Mucosa of rectum (tissue), 2 donors: ENCODE measurements around the gene NCOA7.

ENCODE experiments used
- H3K27ac ChIP-seq, 2 donors: one replicate each; pipeline ENCODE4 v1.7.0; 2013; ENCODE audit warnings: inconsistent platforms in 2 of 2, low read depth in 2 of 2, low read length in 2 of 2
- H3K27me3 ChIP-seq, 2 donors: one replicate each; pipeline ENCODE4 v1.7.0; 2013; ENCODE audit warnings: low read length in 2 of 2; ENCODE audit not compliant: control insufficient read depth in 2 of 2, insufficient read depth in 2 of 2
- H3K36me3 ChIP-seq, 2 donors: one replicate each; pipeline ENCODE4 v1.7.0; 2013; ENCODE audit warnings: low read length in 2 of 2; ENCODE audit not compliant: control insufficient read depth in 2 of 2, insufficient read depth in 2 of 2
- H3K4me1 ChIP-seq, 2 donors: one replicate each; pipeline ENCODE4 v1.7.0; 2013; ENCODE audit warnings: low read length in 2 of 2, mild to moderate bottlenecking in 1 of 2; ENCODE audit not compliant: control insufficient read depth in 2 of 2, insufficient read depth in 2 of 2
- H3K4me3 ChIP-seq, 2 donors: one replicate each; pipeline ENCODE4 v1.7.0; 2013; ENCODE audit warnings: low read length in 2 of 2
- H3K9ac ChIP-seq, 2 donors: one replicate each; pipeline ENCODE4 v1.7.0; 2013; ENCODE audit warnings: low read length in 2 of 2, low read depth in 1 of 2, mild to moderate bottlenecking in 1 of 2
- H3K9me3 ChIP-seq, 2 donors: one replicate each; pipeline ENCODE4 v1.7.0; 2013; ENCODE audit warnings: low read length in 2 of 2; ENCODE audit not compliant: control insufficient read depth in 2 of 2
- donor health status: healthy.
- donor health status: Normal muscosa, but diverticular disease.

Gene NCOA7

DNA sequence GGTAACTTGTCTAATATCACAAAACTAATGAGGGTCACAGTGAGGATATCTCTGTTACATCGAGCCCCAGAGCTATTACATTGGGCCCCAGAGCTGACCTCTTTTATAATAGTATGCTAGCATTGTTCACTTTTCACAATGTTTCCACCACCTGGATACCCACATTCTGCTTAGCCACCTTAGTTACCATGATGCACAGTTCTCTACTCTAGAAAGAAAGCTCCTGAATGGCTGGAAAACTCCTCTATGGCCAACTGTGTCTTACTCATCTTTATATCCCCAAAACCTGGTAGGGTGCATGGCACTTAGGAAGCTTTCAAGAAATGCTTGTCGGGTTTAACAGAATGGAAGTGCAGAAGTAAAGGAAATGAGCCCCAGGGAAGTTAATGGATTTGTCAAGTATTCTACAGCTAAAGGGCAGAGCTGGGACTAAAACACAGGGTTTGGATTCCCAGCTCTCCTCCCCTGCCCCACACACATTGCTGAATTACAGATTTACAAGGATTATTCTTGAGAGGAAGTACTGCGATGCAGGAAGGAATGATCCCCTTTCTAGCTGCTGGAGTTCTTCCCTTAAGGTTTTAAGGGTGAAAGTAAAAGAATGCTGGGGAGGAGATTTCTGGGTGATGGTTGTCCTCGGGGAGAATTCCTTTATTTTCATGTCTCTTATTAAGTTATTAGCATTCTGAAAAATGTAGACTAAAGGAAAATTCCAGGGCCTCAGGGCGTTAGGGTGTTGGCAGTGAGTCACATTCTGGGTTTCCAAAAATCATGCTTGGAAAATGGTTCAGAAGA, 149.7 kb downstream of the NCOA7 start:
- Histone ChIP-seq H3K4me1 (peaks cover 14 to 23% of the 10 kb centered on the region in 2 donors), H3K27me3 (no peaks in the 10 kb centered on the region), H3K4me3 (no peak overlapping the region), H3K36me3 (no peaks in the 10 kb centered on the region), H3K27ac (no peak overlapping the region), H3K9me3 (no peaks in the 10 kb centered on the region), H3K9ac (no peak overlapping the region)

DNA sequence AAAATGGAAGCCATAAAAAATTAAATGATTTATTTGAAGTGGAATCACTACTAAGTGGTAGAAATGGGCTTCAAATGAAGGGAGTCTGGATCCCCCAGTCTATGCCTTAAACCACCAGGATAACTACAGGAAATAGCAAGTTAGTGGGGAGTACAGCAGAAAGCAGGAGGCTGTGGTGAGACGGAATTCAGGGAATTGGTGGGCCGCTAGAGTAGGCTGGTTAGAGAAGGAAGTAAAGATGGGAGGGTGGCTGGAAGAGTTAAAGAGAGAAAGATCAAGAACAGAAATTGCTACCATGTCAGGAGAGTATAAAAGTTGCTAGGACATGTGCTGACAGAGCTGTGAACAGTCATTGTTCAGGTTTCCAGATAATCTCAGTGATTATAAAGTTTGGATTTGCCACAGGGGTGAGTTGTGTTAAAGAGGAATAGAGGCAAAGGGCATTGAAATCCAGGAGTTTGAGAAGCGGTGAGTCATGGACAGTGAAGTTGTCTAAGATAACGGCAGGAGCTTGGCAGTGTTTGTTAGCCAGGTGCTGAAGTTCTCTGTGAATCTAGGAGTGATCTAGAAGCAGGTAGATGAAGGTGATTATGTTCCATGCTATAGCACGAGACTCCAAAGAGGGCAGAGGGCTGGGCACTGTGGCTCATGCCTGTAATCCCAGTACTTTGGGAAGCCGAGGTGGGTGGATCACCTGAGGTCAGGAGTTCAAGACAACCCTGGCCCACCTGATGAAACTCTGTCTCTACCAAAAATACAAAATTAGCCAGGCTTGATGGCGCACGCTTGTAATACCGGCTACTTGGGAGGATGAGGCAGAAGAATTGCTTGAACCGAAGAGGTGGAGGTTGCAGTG, 152.1 kb downstream of the NCOA7 start:
- H3K36me3 ChIP-seq = no peaks in the 10 kb centered on the region
- no peak overlapping the region for H3K9ac ChIP-seq
- peak overlapping the region; percentile 64 to 77 for H3K27ac ChIP-seq
- H3K9me3 ChIP-seq = no peaks in the 10 kb centered on the region
- peaks cover 14 to 27% of the 10 kb centered on the region in 2 donors for H3K4me1 ChIP-seq
- H3K27me3 ChIP-seq = no peaks in the 10 kb centered on the region
- H3K4me3 ChIP-seq = no peak overlapping the region

DNA sequence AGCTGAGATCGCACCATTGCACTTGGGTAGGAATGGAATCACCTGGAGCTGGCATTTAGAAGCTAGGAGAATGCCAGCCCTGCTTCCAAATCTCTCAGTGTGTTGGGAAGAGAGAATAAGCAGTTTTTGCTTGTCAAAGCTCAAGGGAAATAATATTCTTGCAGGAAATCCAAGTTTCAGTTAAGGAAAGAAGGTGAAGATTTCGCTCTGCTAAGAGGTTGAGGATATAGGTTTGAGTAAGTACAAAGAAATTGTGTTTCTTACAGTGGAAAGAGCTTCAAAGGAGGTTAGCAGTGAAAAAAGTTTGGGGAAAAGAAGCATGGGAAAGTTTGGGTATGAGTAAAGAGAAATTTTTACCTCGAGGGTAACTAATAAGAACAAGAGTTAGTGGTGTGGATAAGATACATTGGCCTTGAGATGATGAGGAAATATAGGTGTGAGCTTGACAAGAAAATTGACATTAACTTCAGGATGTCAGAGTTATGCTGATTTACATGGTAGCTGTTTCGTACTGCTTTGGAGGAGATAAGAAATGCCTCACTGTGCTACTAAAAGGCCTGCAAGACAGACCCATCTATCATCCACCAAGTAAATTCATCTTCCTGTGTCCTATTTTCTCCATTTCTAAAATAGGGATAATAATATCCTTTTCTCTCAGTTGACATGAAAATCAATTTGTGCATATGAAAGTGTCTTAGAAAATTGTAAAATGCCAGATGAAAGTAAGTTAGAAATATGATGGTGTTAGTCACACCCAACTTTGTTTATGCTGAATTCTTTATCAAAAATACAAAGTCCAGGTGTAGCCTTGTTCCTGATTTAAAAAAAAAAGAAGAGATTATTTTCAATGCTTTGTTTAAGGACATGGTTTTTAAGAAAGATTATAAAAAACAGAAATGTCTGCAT, 153.0 kb downstream of the NCOA7 start:
- no peaks in the 10 kb centered on the region for H3K9me3 ChIP-seq
- peak overlapping the region in 1 of 2 donors; percentile 35 for H3K9ac ChIP-seq
- peak overlapping the region; percentile 64 to 77 for H3K27ac ChIP-seq
- H3K4me3 ChIP-seq = peak overlapping the region in 1 of 2 donors; percentile 14
- no peaks in the 10 kb centered on the region for H3K36me3 ChIP-seq
- H3K4me1 ChIP-seq = peaks cover 14 to 27% of the 10 kb centered on the region in 2 donors
- no peaks in the 10 kb centered on the region for H3K27me3 ChIP-seq

DNA sequence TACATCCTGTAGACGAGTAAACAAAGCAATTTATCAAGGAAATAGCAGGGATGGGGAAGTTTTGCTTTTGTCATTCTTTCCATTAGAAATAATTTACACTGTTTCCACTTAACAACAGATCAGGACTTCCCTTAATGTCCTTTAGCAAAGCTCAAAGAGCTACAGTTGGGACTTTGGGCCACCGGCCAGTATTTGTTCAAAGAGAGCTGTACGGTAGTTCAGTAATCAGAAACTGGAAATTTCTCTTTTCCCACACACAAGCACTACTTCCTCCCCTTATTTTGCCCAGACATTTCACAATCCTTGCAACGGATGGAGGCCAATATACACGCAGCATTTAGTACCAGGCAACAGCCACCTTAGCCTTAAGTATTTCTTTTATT, 153.7 kb downstream of the NCOA7 start:
- no peaks in the 10 kb centered on the region for H3K27me3 ChIP-seq
- no peaks in the 10 kb centered on the region for H3K9me3 ChIP-seq
- peak overlapping the region; percentile 27 to 35 for H3K9ac ChIP-seq
- H3K27ac ChIP-seq = peak overlapping the region; percentile 64 to 77
- H3K4me1 ChIP-seq = peaks cover 14 to 27% of the 10 kb centered on the region in 2 donors
- H3K36me3 ChIP-seq = no peaks in the 10 kb centered on the region
- H3K4me3 ChIP-seq = peak overlapping the region in 1 of 2 donors; percentile 14

DNA sequence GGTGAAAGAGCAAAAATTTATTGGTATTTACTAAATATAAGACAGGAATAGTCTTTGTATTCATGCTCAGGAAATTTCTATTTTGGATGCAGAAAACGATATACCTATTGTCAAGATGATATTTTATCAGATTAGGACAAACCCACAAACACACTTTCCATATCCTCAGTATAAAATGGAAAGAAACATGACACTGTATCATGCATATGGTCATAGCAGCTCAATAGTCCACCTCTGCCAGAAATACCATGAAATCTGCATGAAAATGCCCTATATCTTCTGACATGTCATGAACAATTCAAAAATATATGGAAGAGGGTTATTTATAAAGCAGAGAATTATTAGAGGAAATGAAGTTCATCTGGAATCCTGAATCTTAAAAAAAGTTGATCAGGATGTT, 154.1 kb downstream of the NCOA7 start:
- H3K36me3 ChIP-seq = no peaks in the 10 kb centered on the region
- H3K9ac ChIP-seq = peak overlapping the region; percentile 0 to 27
- peaks cover 14 to 27% of the 10 kb centered on the region in 2 donors for H3K4me1 ChIP-seq
- H3K27ac ChIP-seq = peak overlapping the region; percentile 64 to 77
- no peaks in the 10 kb centered on the region for H3K27me3 ChIP-seq
- H3K4me3 ChIP-seq = peak overlapping the region in 1 of 2 donors; percentile 14
- H3K9me3 ChIP-seq = no peaks in the 10 kb centered on the region

DNA sequence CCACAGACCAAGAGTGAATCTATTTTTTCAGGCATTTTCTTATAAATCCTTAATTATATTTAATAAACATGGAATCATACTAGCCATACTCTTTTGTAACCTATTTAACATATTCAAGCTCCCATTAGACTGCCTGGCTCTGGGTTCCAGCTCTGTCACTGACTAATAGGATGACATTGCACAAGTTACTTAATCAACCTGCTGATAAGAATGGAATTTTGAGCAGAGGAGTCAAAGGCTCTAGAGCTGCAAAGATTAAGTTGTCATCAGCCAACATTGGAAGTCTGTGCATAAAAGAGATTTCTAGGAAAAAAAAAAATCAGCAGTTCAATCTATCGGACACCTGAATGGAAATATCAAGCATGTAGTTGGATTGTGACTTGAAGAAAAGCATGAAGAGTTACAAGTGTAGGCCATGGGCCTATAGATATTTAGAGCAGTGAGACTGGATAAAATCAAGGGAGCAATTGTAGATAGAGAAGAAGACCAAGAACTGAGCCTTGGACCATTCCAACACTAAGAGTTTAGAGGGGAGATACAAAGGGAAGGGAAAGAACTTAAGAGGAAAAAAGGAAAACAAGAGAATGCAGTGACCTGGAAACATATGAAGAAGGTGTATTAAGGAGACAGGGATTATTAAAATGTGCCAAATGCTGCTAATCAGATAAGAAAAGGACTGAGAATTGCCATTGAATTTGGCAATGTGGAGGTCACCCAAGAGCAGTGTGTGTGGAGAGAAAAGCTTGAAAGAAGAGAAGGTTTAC, 154.8 kb downstream of the NCOA7 start:
- Histone ChIP-seq H3K4me3 (no peak overlapping the region), H3K27ac (peak overlapping the region; percentile 64 to 77), H3K4me1 (peaks cover 14 to 27% of the 10 kb centered on the region in 2 donors), H3K36me3 (no peaks in the 10 kb centered on the region), H3K9me3 (no peaks in the 10 kb centered on the region), H3K27me3 (no peaks in the 10 kb centered on the region), H3K9ac (no peak overlapping the region)

DNA sequence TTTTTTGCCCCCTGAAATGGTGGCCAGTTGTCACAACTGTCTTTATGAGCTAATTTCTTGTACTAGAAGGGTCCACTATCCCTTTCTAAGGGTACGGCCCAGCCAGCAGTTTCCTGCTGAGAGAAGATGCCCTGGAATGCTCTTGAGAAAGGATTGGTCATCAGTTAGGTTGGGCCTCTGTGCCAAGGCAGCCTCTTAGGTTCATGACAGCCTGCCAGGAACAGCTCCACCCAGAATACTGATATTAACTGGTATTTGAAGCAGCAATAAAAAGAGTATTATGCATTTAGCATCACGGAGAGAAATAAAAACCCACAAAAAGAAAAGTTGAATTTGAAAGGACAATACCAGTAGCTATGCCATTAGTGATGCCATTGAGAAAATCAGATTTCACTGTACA, 156.9 kb downstream of the NCOA7 start:
- no peak overlapping the region for H3K27ac ChIP-seq
- H3K9ac ChIP-seq = no peak overlapping the region
- no peak overlapping the region for H3K4me3 ChIP-seq
- H3K9me3 ChIP-seq = no peaks in the 10 kb centered on the region
- H3K36me3 ChIP-seq = no peaks in the 10 kb centered on the region
- H3K27me3 ChIP-seq = no peaks in the 10 kb centered on the region
- peaks cover 14 to 23% of the 10 kb centered on the region in 2 donors for H3K4me1 ChIP-seq

DNA sequence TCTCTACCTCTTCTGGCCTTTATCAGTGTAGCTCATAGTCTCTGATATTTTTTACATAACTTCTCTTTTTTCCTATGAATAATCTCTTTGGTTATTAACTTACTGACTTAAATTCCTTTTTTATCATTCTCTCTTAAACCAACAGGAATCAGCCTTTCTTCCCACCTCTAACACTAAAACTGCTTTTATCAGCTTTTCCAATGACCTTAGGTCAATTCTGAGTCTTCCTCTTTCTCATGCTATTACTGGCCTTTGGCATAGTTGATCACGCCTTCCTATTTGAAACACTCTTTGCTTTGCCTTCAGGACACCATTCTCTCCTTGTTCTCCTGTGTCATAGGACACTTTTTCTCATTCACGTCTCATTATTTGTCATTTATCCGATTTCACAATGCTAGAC, 157.7 kb downstream of the NCOA7 start:
- H3K27me3 ChIP-seq = no peaks in the 10 kb centered on the region
- no peaks in the 10 kb centered on the region for H3K9me3 ChIP-seq
- H3K27ac ChIP-seq = no peak overlapping the region
- no peak overlapping the region for H3K9ac ChIP-seq
- H3K4me1 ChIP-seq = peaks cover 10 to 15% of the 10 kb centered on the region in 2 donors
- H3K36me3 ChIP-seq = no peaks in the 10 kb centered on the region
- H3K4me3 ChIP-seq = no peak overlapping the region

DNA sequence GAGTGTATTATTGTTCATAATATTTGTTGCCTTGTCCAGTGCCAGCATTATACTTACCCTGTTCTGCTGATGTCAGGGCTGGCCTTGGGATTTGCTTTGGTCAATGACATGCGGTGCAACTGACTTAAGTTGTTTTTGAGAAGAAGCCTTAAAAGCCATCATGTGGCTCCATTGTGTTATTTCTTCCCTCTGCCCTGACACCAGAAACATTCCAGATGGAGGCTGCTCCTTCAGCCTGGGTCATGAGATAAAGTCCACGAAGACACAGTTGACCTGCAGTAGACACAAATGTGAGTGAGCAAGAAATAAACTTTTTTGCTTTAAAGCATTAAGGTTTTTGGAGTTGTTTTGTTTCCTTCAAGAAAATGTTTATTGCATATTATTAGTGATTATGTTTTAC, 158.3 kb downstream of the NCOA7 start:
- H3K4me3 ChIP-seq = no peak overlapping the region
- no peak overlapping the region for H3K9ac ChIP-seq
- H3K27ac ChIP-seq = no peak overlapping the region
- no peaks in the 10 kb centered on the region for H3K9me3 ChIP-seq
- peaks cover 9 to 10% of the 10 kb centered on the region in 2 donors for H3K4me1 ChIP-seq
- no peaks in the 10 kb centered on the region for H3K27me3 ChIP-seq
- H3K36me3 ChIP-seq = no peaks in the 10 kb centered on the region
